Esophagus squamous epithelium (tissue), 4 donors: ENCODE measurements around the gene PRKCD.

Experiments used
- POLR2A ChIP-seq, 4 donors: fragments of 450-650 bp; IDR thresholded peaks; one replicate each; pipeline ENCODE4 v1.6.1; 2017; ENCODE audit warnings: antibody characterized with exemption in 4 of 4, mild to moderate bottlenecking in 4 of 4, moderate library complexity in 3 of 4
- TF ChIP-seq, protein P1 (sequence below), 6 experiments: fragments of 450-650 bp in 4 of 6; fragments of 200-600 bp in 2 of 6; sonication (generic) in 2 of 6; IDR thresholded peaks; one replicate each; pipeline ENCODE4 v1.5.1; 2016 to 2019; ENCODE audit warnings: antibody characterized with exemption in 6 of 6, mild to moderate bottlenecking in 4 of 6, moderate library complexity in 4 of 6

GRCh38 chr3:53149699-53150098 is 11.3 kb upstream of the PRKCD start:
- no peak for TF ChIP-seq POLR2A (IDR thresholded peaks at IDR 0.05)
- TF ChIP-seq, protein P1, sequence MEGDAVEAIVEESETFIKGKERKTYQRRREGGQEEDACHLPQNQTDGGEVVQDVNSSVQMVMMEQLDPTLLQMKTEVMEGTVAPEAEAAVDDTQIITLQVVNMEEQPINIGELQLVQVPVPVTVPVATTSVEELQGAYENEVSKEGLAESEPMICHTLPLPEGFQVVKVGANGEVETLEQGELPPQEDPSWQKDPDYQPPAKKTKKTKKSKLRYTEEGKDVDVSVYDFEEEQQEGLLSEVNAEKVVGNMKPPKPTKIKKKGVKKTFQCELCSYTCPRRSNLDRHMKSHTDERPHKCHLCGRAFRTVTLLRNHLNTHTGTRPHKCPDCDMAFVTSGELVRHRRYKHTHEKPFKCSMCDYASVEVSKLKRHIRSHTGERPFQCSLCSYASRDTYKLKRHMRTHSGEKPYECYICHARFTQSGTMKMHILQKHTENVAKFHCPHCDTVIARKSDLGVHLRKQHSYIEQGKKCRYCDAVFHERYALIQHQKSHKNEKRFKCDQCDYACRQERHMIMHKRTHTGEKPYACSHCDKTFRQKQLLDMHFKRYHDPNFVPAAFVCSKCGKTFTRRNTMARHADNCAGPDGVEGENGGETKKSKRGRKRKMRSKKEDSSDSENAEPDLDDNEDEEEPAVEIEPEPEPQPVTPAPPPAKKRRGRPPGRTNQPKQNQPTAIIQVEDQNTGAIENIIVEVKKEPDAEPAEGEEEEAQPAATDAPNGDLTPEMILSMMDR (IDR thresholded peaks at IDR 0.05), result no peak
